Thoracic aorta (tissue), 2 donors: Measurements from ENCODE around the gene PANK4. TPM values are rescaled to one million over a fixed set of nuclear protein-coding genes. Genes with fewer than 3 reads are reported as not detected.

Experiments used
- ATAC-seq: fragments of 150-250 bp; one replicate; pipeline ENCODE4 v1.8.0; 2017; ENCODE audit warnings: low read depth; ENCODE audit not compliant: insufficient number of reproducible peaks, low FRiP score
- DNase-seq: peaks from one replicate; pipeline ENCODE4 v3.0.0-alpha.2; 2020; ENCODE audit warnings: low spot score
- H3K27ac ChIP-seq, 2 donors: fragments of 200-600 bp; sonication (generic); 1 replicate in 1 of 2; 2 replicates in 1 of 2; pipeline ENCODE4 v1.5.1; 2016; ENCODE audit warnings: mild to moderate bottlenecking in 2 of 2, moderate library complexity in 2 of 2
- H3K27me3 ChIP-seq: fragments of 200-600 bp; sonication (generic); replicated peaks from 2 replicates; pipeline ENCODE4 v1.6.0; 2016; ENCODE audit warnings: mild to moderate bottlenecking; ENCODE audit not compliant: insufficient read depth
- H3K36me3 ChIP-seq: fragments of 200-600 bp; sonication (generic); one replicate; pipeline ENCODE4 v1.5.1; 2016
- H3K4me1 ChIP-seq, 2 donors: fragments of 200-600 bp; sonication (generic); 1 replicate in 1 of 2; 2 replicates in 1 of 2; pipeline versions ENCODE4 v1.5.1 to v1.6.0; 2016; ENCODE audit warnings: low read depth in 2 of 2, mild to moderate bottlenecking in 1 of 2; ENCODE audit not compliant: control insufficient read depth in 1 of 2
- H3K4me3 ChIP-seq: fragments of 200-600 bp; sonication (generic); 2 replicates; pipeline ENCODE4 v1.5.1; 2016; ENCODE audit warnings: mild to moderate bottlenecking
- H3K9me3 ChIP-seq: fragments of 200-600 bp; sonication (generic); 2 replicates; pipeline ENCODE4 v1.5.1; 2016
- total RNA-seq, 2 donors: library from RNA; depleted of rRNA; stranded (reverse); fragments of >200 nt; gene quantifications; one replicate each; pipeline versions ENCODE4 v1.1.0 to v1.2.3, GENCODE V29; 2016
- TF ChIP-seq, protein P1 (sequence below): fragments of 200-600 bp; sonication (generic); IDR thresholded peaks from one replicate; pipeline ENCODE4 v1.5.1; 2019; ENCODE audit warnings: antibody characterized with exemption

Gene PANK4
- total RNA-seq, 2 donors from 2014 or later: 27.1 to 32.0 TPM

DNA sequence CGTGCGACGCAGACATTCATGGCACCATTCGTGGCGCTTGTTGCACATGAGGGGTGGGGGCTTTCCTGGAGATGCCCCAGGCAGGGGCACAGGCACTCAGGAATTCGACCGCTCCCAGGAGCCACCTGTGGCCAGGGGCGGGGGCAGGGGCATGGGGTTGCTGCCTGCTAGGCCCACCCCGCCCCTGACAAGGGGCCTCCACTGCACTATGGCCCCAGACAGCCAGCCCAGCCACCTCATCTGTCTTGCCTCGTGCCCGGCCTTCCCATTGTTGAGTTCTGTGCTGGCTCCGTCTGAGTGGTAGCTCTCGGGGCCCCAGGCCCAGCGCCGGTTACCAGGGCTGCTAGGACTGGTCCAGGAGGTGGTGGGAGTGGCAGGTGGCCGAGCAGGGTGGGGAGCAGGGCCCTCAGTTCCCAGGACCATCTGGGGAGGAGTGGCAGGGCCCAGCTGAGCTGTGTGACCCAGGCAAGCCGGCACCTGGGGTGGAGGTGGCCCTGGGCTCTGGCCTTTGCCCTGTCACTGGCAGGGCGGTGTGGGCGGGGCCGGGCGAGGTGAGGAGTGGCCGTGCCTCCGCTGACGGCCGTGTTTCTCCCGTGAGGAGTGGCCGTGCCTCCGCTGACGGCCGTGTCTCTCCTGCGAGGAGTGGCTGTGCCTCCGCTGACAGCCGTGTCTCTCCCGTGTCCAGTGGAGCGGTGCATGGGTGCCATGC lies 48.5 kb downstream of the PANK4 start:
- Histone ChIP-seq H3K27ac (no peak overlapping the region), H3K4me1 (no peaks in the 10 kb centered on the region), H3K27me3 (no peaks in the 10 kb centered on the region), H3K36me3 (no peaks in the 10 kb centered on the region), H3K9me3 (no peaks in the 10 kb centered on the region), H3K4me3 (no peak overlapping the region)
- ATAC-seq (no peak), DNase-seq (no peak)
- TF ChIP-seq, protein P1, sequence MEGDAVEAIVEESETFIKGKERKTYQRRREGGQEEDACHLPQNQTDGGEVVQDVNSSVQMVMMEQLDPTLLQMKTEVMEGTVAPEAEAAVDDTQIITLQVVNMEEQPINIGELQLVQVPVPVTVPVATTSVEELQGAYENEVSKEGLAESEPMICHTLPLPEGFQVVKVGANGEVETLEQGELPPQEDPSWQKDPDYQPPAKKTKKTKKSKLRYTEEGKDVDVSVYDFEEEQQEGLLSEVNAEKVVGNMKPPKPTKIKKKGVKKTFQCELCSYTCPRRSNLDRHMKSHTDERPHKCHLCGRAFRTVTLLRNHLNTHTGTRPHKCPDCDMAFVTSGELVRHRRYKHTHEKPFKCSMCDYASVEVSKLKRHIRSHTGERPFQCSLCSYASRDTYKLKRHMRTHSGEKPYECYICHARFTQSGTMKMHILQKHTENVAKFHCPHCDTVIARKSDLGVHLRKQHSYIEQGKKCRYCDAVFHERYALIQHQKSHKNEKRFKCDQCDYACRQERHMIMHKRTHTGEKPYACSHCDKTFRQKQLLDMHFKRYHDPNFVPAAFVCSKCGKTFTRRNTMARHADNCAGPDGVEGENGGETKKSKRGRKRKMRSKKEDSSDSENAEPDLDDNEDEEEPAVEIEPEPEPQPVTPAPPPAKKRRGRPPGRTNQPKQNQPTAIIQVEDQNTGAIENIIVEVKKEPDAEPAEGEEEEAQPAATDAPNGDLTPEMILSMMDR: no peak

DNA sequence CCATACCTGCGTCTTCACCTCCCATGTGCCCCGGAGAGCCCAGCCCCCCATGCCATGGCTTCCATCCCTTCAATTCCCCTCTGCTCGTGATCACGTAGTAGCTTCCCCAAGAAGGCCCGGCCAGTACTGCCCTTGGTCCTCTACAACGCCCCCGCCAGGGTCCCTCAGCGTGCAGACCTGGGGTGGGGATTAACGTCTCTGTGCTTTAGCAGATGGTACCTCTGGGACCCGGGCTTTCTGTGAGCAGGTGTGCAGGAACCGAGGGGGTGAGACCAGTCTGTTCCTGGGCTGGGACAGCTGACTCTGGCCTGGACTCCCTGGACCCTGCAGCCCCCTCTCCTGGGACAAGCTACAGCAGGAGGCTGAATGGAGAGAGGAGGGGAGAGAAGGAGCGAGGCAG lies 49.1 kb downstream of the PANK4 start:
- no peaks in the 10 kb centered on the region for H3K4me1 ChIP-seq
- DNase-seq (no peak), ATAC-seq (no peak)
- H3K27me3 ChIP-seq: no peaks in the 10 kb centered on the region
- H3K9me3 ChIP-seq: no peaks in the 10 kb centered on the region
- no peak overlapping the region for H3K4me3 ChIP-seq
- TF ChIP-seq, protein P1: no peak
- H3K27ac ChIP-seq: no peak overlapping the region
- H3K36me3 ChIP-seq: no peaks in the 10 kb centered on the region

DNA sequence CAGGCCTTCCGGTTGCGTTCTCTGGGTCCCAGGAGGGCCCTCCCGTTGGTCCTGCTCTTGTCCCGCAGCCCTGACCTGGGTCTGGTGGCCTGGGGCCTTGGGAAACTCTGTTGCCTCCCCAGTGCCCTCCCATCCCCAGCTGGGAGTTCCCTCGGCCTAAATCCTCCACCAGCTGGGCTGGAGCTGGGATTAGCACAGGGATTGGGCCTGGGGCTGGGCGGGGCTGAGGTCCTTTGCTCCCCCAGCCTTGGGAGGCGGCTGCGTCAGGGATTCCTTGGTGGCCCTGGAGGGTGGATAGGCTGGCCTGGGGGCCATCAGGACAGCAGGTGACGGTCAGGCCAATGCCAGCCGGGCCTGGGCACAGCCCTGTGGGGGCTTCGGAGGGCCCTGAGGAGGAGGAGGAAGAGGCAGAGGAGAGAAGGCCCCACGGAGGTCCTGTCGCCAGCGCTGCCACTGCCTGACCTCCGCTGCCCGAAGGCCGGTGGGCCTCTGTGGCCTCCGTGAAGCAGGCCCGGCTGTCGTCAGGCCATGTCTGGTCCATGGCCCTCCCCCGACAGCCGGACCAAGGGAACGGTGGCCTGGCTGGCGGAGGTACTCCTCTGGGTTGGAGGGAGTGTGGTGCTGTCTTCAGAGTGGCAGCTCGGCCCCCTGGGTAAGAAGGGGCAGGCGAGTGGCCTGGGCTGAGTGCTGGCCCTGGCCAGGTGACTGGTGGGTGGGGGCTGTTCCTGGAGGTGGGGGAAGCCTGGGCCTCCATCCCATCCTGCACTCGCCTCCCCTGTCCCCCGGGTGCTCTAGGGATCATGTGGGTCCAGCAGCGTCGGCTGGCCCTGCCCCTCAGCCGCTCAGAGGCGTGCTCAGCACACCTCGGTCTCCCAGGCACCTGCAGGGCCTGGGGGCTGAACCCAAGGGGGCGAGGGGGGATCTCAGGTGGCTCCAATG lies 50.1 kb downstream of the PANK4 start, which contains the start of gene PLCH2:
PLCH2 (plus strand) TSS at position 229 of the 939 bp plus-strand sequence; CDS start at position 529, 300 bp downstream.
- Histone ChIP-seq H3K4me1 (no peaks in the 10 kb centered on the region), H3K27ac (no peak within 1 kb of the TSS), H3K9me3 (no peaks in the 10 kb centered on the region), H3K36me3 (no peaks in the 10 kb centered on the region), H3K27me3 (no peaks in the 10 kb centered on the region), H3K4me3 (no peak within 1 kb of the TSS)
- TF ChIP-seq, protein P1: no peak
- no peak for DNase-seq
- no peak for ATAC-seq

DNA sequence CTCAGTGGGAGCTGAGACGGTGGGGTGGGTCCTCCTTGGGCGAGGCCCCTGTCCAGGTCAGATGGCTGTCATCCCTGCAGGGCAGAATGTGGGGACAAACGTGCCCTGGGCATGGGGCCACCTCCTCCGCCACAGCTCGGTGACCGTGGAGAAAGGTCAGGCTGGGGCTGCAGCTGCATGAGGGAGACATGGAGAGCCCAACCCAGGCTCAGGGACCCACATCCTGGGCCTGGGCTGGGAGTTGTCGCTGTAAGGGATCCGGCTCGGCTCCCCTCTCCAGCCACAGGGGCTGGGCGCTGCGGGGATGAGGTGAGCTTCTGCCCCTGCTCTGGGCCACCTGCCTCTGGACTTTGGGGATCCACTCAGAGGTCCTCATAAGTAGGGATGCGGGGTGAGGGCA lies 50.8 kb downstream of the PANK4 start:
- H3K4me3 ChIP-seq: no peak overlapping the region
- H3K27ac ChIP-seq: no peak overlapping the region
- no peaks in the 10 kb centered on the region for H3K9me3 ChIP-seq
- ATAC-seq (no peak), DNase-seq (no peak)
- TF ChIP-seq, protein P1: no peak
- H3K36me3 ChIP-seq: no peaks in the 10 kb centered on the region
- H3K4me1 ChIP-seq: no peaks in the 10 kb centered on the region
- no peaks in the 10 kb centered on the region for H3K27me3 ChIP-seq

DNA sequence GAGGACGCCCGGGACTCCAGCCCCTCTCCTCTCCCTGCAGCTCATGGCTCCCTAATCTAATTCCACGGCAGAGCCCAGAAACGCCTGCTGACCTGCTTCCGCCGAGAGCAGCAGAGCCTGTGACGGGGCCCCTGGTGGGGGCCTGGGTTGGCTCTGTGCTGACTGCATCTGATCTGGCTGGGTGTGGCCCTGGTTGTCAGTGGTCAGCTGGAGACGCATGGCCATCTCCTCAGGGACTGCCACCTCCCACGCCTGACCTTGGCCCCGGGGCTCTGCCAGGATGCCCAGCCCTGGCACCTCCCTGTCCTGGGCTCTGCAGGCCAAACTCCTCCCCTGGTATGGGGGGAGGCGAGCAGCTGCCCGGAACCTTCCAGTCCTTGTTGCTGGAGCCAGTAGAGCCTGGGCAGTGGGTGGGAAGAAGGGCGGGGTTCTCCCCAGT lies 51.4 kb downstream of the PANK4 start:
- H3K27me3 ChIP-seq: no peaks in the 10 kb centered on the region

More for the DNA sequence above, 51.4 kb downstream of the PANK4 start:
- H3K36me3 ChIP-seq: no peaks in the 10 kb centered on the region
- ATAC-seq (no peak), DNase-seq (no peak)
- no peak overlapping the region for H3K4me3 ChIP-seq
- H3K4me1 ChIP-seq: no peaks in the 10 kb centered on the region
- no peaks in the 10 kb centered on the region for H3K9me3 ChIP-seq
- TF ChIP-seq, protein P1: no peak
- H3K27ac ChIP-seq: no peak overlapping the region
